ENCODE results near the gene FLVCR1.
A peak's percentile ranks its signal among the peaks of the same experiment; 100 is the strongest.
"Not testable (repeated sequence)": the region's sequence is repeated elsewhere in the genome, so short reads cannot be mapped to it uniquely, and the experiment has no call there.

Gene FLVCR1

DNA sequence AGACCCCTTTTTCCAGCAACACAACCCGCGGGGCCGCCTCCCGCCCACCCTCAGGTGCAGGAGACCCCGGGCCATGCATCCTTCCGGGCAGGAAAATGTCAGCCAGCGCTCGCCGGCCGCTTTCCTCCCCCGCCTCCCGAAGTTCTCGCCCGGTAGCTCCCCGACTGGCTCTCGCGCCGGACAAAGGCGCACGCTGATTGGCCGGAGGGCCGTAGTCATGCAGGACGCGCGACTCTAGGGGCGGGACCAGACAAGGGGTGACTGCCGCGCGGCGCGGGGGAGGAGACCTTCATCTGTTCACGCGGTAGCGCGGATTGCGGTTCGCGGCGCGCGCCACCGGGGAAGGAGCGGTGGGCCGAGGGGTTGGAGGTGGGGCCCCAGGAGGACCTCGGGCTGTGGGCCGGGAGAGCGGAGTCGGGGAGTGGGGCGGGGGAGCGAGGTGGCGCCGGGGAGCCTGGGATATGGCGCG, at the start of gene FLVCR1:
Gene FLVCR1 (plus strand): TSS at position 284 of the 469 bp plus-strand sequence. CDS start 178 bp downstream, at position 462.
- peak; percentile 72 for DNase-seq (ENCODE audit: low read depth)

GRCh38 chr1:212814537-212815334, 43.3 kb upstream of the FLVCR1 start:
- no peak for DNase-seq (ENCODE audit: low read depth)

DNA sequence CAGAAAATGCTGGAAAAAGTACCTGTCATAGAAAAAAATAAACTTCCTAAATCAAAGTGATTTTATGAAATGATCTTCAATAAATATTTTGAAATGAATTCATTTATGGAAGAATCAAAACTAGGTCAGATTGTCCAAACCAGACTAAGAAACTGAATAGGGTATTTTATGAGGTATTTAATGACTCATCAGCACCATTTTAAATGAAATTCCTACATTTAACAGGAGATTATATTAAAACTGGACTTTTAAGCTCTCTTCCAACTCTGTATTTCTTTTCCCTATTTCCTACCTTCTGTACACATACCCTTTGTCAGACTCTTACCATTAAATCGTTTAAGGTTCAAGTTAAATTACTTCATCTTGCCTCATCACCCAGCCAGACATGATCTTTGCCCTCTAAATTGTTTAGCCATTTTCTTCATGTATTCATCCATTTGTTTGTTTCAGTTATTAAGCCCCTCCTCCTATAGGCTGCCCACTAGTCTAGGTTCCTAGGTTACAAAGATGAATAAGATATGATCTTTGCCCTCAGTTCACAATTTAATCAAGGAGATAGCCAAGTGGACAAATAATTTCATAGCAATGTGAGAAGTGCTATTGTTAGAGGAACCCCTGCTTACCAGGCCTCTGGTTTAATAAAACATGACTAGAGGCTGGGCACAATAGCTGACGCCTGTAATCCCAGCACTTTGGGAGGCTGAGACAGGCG, 41.4 kb upstream of the FLVCR1 start:
- DNase-seq (ENCODE audit: low read depth), result no peak

- DNase-seq (ENCODE audit: low read depth), result no peak
These were observed 38.3 kb upstream of the FLVCR1 start for GRCh38 chr1:212819726-212820125.

DNA sequence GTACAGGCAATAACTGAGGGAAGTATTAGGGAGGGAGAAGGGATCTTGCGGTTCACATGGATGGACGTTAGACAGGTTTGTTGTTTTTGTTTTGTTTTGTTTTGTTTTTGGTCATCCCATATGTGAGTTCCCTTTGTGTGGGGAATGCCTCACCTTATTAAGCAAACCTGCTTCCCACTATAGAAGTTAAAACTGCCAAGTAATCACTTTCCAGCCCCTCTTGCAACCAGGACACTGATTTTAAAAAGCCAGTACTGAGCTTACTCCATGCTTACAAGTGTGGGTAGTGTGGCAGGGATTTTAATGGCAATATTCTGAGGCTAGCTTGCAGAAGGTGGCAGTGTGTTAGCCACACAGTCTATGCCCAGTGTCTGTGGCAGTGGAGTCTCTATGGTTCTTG, 37.1 kb upstream of the FLVCR1 start:
- no peak for DNase-seq (ENCODE audit: low read depth)

DNA sequence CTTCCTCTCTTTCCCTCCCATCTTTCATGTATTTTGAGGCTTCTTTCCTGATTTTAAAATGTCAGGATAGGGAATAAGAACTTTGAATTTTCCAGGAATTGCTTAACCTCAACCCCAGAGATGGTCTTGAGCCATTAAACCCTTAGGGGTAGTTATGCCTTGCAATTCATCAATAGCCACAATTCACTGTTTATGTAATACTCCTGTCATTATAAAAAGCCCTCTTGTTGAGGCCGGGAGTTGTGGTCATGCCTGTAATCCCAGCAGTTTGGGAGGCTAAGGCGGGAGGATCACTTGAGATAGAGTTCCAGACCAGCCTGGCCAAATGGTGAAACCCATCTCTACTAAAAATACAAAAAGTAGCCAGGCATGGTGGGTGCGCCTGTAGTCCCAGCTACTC, 35.1 kb upstream of the FLVCR1 start:
- DNase-seq (ENCODE audit: low read depth), result no peak

- no peak for DNase-seq (ENCODE audit: low read depth)
These were observed 33.9 kb upstream of the FLVCR1 start for GRCh38 chr1:212824201-212824600.

GRCh38 chr1:212825798-212826452, 32.1 kb upstream of the FLVCR1 start:
- DNase-seq (ENCODE audit: low read depth), result no peak

- no peak for DNase-seq (ENCODE audit: low read depth)
These were observed 30.8 kb upstream of the FLVCR1 start for GRCh38 chr1:212827171-212827776.

- no peak for DNase-seq (ENCODE audit: low read depth)
These were observed 30.2 kb upstream of the FLVCR1 start for GRCh38 chr1:212827831-212828278.

DNA sequence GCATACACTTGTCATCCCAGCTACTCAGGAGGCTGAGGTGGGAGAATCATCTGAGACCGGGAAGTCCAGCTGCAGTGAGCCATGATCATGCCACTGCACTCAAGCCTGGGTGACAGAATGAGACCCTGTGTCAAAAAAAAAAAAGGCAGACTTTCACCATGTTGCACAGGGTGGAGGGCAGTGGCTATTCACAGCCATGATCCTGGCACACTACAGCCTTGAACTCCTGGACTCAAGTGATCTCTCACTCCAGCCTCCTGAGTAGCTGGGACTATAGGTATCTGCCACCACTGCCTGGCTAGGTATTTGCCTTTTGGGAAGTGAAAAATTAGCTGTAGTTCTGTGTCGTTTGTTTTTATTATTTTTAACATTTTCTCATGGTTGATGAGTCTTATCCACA, 29.7 kb upstream of the FLVCR1 start:
- DNase-seq (ENCODE audit: low read depth), result no peak

- not testable (repeated sequence) for DNase-seq (ENCODE audit: low read depth)
These were observed 24.6 kb upstream of the FLVCR1 start for GRCh38 chr1:212833211-212834207.

DNA sequence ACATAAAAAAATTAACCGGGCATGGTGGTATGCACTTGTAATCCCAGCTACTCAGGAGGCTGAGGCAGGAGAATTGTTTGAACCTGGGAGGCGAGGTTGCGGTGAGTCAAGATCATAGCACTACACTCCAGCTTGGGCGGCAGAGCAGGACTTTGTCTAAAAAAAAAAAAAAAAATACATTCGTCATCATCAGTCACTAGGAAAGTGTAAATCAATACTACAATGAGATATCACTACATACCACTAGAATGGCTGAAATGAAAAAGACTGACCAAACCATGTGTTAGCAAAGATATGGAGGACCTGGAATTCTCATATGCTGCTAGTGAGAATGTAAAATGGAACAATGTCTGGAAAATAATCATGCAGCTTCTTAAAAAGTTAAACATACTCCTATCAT, 19.9 kb upstream of the FLVCR1 start:
- no peak for DNase-seq (ENCODE audit: low read depth)

GRCh38 chr1:212844521-212844920, 13.6 kb upstream of the FLVCR1 start:
- not testable (repeated sequence) for DNase-seq (ENCODE audit: low read depth)

DNA sequence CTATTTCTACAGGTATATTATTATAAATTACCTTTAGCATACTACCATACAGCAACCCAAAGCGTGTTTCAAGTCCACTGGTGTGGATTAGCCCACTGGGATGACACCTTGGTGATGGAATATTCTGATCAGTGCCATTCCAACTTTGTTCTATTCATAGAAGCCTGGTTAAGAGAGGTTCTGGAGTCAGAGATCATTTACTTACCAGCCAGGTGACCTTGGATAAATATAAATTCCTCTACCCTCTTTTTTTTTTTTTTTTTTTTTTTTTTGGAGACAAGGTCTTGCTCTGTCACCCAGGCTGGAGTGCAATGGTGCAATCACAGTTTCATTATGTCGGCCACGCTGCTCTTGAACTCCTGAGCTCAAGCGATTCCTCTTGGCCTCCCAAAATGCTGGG, 10.5 kb upstream of the FLVCR1 start, which contains the start of gene SPATA45:
Gene SPATA45 (minus strand): TSS at position 101 of the 400 bp plus-strand sequence. CDS start 11,500 bp downstream, outside the sequence.
- DNase-seq (ENCODE audit: low read depth), result no peak

- DNase-seq (ENCODE audit: low read depth), result no peak
These were observed 5.9 kb upstream of the FLVCR1 start for GRCh38 chr1:212852105-212852688.

- DNase-seq (ENCODE audit: low read depth), result no peak
These were observed 4.4 kb upstream of the FLVCR1 start for GRCh38 chr1:212853658-212854057.

GRCh38 chr1:212856755-212857154, 1.3 kb upstream of the FLVCR1 start:
- no peak for DNase-seq (ENCODE audit: low read depth)

DNA sequence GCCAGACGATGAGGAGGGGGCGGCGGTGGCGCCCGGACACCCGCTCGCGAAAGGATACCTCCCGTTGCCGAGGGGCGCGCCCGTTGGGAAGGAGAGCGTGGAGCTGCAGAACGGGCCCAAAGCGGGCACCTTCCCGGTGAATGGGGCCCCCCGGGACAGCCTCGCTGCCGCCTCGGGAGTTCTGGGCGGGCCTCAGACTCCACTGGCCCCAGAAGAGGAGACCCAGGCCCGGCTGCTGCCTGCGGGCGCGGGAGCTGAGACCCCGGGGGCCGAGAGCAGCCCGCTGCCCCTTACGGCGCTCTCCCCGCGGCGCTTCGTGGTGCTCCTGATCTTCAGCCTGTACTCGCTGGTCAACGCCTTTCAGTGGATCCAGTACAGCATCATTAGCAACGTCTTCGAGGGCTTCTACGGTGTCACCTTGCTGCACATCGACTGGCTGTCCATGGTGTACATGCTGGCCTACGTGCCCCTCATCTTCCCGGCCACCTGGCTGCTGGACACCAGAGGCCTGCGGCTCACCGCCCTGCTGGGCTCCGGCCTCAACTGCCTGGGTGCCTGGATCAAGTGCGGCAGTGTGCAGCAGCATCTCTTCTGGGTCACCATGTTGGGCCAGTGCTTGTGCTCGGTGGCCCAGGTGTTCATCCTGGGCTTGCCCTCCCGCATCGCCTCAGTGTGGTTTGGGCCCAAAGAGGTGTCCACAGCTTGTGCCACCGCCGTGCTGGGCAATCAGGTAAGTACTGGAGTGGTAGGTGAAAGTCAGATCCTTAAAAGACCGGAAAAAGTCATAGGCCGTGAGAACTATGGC, 588 bp downstream of the FLVCR1 start:
- no peak for DNase-seq (ENCODE audit: low read depth)
